A673 (cell line): ENCODE results near the gene BSCL2. TPM values are rescaled to one million over a fixed set of nuclear protein-coding genes. Genes with fewer than 3 reads are reported as not detected.
"Not testable (repeated sequence)": the region's sequence is repeated elsewhere in the genome, so short reads cannot be mapped to it uniquely, and the experiment has no call there.

Experiments used
- BruUV-seq: library from RNA; stranded (reverse); fragments of 400-500 nt; replicated peaks from 2 replicates; lab custom pipeline; 2021; lab: Mats Ljungman, UMichigan
- CTCF ChIA-PET: fragments of 300-600 bp; sonication (Branson Sonifier 250); formaldehyde crosslinking; loops from one replicate; lab custom pipeline; 2022; ENCODE audit warnings: antibody characterized with exemption; lab: Charles Lee
- POLR2A ChIA-PET: fragments of 300-600 bp; sonication (Branson Sonifier 250); formaldehyde crosslinking; loops from one replicate; lab custom pipeline; 2022; ENCODE audit warnings: antibody characterized with exemption; ENCODE audit not compliant: low non-redundant PET; lab: Charles Lee
- DNase-seq: peaks from one replicate; pipeline ENCODE4 v3.0.0-alpha.2; 2015; ENCODE audit warnings: low spot score
- H3K27ac ChIP-seq: fragments of 200-600 bp; sonication (generic); 2 replicates; pipeline ENCODE4 v1.5.1; 2016; ENCODE audit warnings: mixed run types, low read depth, mild to moderate bottlenecking, mixed read lengths, antibody characterized with exemption, low read length; ENCODE audit not compliant: poor library complexity, severe bottlenecking
- H3K27me3 ChIP-seq: fragments of 200-600 bp; sonication (generic); replicated peaks from 2 replicates; pipeline ENCODE4 v1.6.1; 2017; ENCODE audit warnings: mixed run types, low read depth, mild to moderate bottlenecking, mixed read lengths, antibody characterized with exemption, low read length; ENCODE audit not compliant: insufficient read depth, poor library complexity
- H3K36me3 ChIP-seq: fragments of 200-600 bp; sonication (generic); 2 replicates; pipeline ENCODE4 v1.6.1; 2016; ENCODE audit warnings: mixed run types, mild to moderate bottlenecking, mixed read lengths, antibody characterized with exemption, low read length; ENCODE audit not compliant: insufficient read depth, poor library complexity, severe bottlenecking
- H3K4me1 ChIP-seq: fragments of 200-600 bp; sonication (generic); 2 replicates; pipeline ENCODE4 v1.6.1; 2017; ENCODE audit warnings: mixed run types, mild to moderate bottlenecking, mixed read lengths, antibody characterized with exemption, low read length; ENCODE audit not compliant: insufficient read depth, poor library complexity, severe bottlenecking
- H3K4me3 ChIP-seq: fragments of 200-600 bp; sonication (generic); 2 replicates; pipeline ENCODE4 v1.5.1; 2016; ENCODE audit warnings: low read depth, mixed run types, mild to moderate bottlenecking, mixed read lengths, low read length; ENCODE audit not compliant: poor library complexity, severe bottlenecking
- H3K9me3 ChIP-seq: fragments of 200-600 bp; sonication (generic); 2 replicates; pipeline ENCODE4 v1.6.1; 2016; ENCODE audit warnings: mixed run types, low read depth, mild to moderate bottlenecking, mixed read lengths, antibody characterized with exemption, low read length; ENCODE audit not compliant: poor library complexity, severe bottlenecking
- CTCF ChIP-seq: fragments of 300-800, 200-600 bp; sonication (generic); conservative IDR thresholded peaks from 2 replicates; pipeline ENCODE4 v1.5.1; 2017; ENCODE audit warnings: low read depth, mild to moderate bottlenecking, antibody characterized with exemption, low read length, moderate library complexity, mixed read lengths
- EZH2 ChIP-seq: fragments of 200-600 bp; sonication (generic); IDR thresholded peaks from 2 replicates; pipeline ENCODE4 v1.6.1; 2017; ENCODE audit warnings: borderline replicate concordance, low read depth, mild to moderate bottlenecking, mixed read lengths, antibody characterized with exemption, low read length; ENCODE audit not compliant: poor library complexity, severe bottlenecking
- intact Hi-C: fragments of 100-400 bp; cut with micrococcal nuclease; formaldehyde crosslinking; loops from one replicate; pipeline ENCODE4 v1.10.0; 2022; ENCODE audit not compliant: unreplicated experiment
- total RNA-seq: library from RNA; stranded (reverse); gene quantifications from 2 replicates; pipeline ENCODE4 v1.2.3, GENCODE V29; 2021

BSCL2 gene
- total RNA-seq, 1 experiment from 2014 or later, result 123 TPM

- H3K9me3 ChIP-seq, result no peaks in the 10 kb centered on the region
- peak within 1 kb of the TSS; percentile 88 for H3K27ac ChIP-seq
- peak; percentile 100 for DNase-seq
- intact Hi-C loops, result no loop called here
- peak within 1 kb of the TSS; percentile 62 for H3K4me3 ChIP-seq
- no TSS peak for BruUV-seq
- peaks cover 4% of the 10 kb centered on the region for H3K36me3 ChIP-seq
- no peaks in the 10 kb centered on the region for H3K27me3 ChIP-seq
- ChIA-PET CTCF (interaction anchor here (0.6 to 1.4 kb wide), 6 partner anchors 13 to 359 kb away, joined by 3 to 6 read pairs (median 4); partner anchors contain the start of genes SLC3A2 and TAF6L), POLR2A (interaction anchor here (0.5 to 1.1 kb wide), 9 partner anchors 17 to 1108 kb away, joined by 3 to 23 read pairs (median 4); partner anchors contain the start of genes C11orf98, CSKMT, HNRNPUL2 and STX5)
- H3K4me1 ChIP-seq, result peaks cover 6% of the 10 kb centered on the region
- no peak for TF ChIP-seq CTCF
These were observed 46.7 kb upstream of the BSCL2 start, which contains the start of gene ZBTB3 for GRCh38 chr11:62753736-62754603. Gene ZBTB3, minus strand, starts transcription at chr11:62754160. Its CDS starts 496 bp downstream, at chr11:62753664.

GRCh38 chr11:62752994-62753735, 45.9 kb upstream of the BSCL2 start:
- TF ChIP-seq CTCF, result no peak
- intact Hi-C loops, result no loop called here
- DNase-seq, result no peak
- Histone ChIP-seq H3K36me3 (peaks cover 4% of the 10 kb centered on the region), H3K27ac (peak overlapping the region; percentile 88), H3K27me3 (no peaks in the 10 kb centered on the region), H3K9me3 (no peaks in the 10 kb centered on the region), H3K4me1 (peaks cover 6% of the 10 kb centered on the region), H3K4me3 (peak overlapping the region; percentile 62)
- ChIA-PET POLR2A (interaction anchor here (0.5 to 1.1 kb wide), 6 partner anchors 18 to 1109 kb away, joined by 3 to 23 read pairs (median 5); partner anchors contain the start of genes C11orf98, CSKMT, HNRNPUL2 and TAF6L), CTCF (interaction anchor here (0.6 to 1.4 kb wide), 4 partner anchors 33 to 358 kb away, joined by 3 to 6 read pairs (median 4); partner anchors contain the start of gene SLC3A2)
- BruUV-seq, result TSS peak; percentile 85

- H3K27me3 ChIP-seq, result no peaks in the 10 kb centered on the region
- CTCF ChIA-PET, result no interaction called here
- H3K4me1 ChIP-seq, result peaks cover 6% of the 10 kb centered on the region
- intact Hi-C loops, result no loop called here
- H3K4me3 ChIP-seq, result no peak overlapping the region
- no TSS peak for BruUV-seq
- H3K36me3 ChIP-seq, result peaks cover 4% of the 10 kb centered on the region
- H3K9me3 ChIP-seq, result no peaks in the 10 kb centered on the region
- TF ChIP-seq EZH2, result no peak
- no peak for TF ChIP-seq CTCF
- POLR2A ChIA-PET, result no interaction called here
- no peak for DNase-seq
- H3K27ac ChIP-seq, result no peak overlapping the region
These were observed 45.1 kb upstream of the BSCL2 start for GRCh38 chr11:62752177-62752785.

GRCh38 chr11:62749931-62750330, 42.7 kb upstream of the BSCL2 start:
- H3K4me1 ChIP-seq, H3K27me3 ChIP-seq, H3K4me3 ChIP-seq, H3K9me3 ChIP-seq, BruUV-seq, DNase-seq, H3K27ac ChIP-seq, H3K36me3 ChIP-seq, POLR2A ChIA-PET, intact Hi-C loops: not testable (repeated sequence)
- CTCF ChIA-PET, result interaction anchor here (0.7 kb wide), 1 partner anchor 242 kb away, joined by 10 read pairs; no protein-coding TSS in a partner anchor
